Retina (tissue), 1 donor: ENCODE results near the gene EZH2.

ENCODE experiments used
- DNase-seq: peaks from one replicate; pipeline ENCODE4 v3.0.0-alpha.2; 2016

EZH2 gene

DNA sequence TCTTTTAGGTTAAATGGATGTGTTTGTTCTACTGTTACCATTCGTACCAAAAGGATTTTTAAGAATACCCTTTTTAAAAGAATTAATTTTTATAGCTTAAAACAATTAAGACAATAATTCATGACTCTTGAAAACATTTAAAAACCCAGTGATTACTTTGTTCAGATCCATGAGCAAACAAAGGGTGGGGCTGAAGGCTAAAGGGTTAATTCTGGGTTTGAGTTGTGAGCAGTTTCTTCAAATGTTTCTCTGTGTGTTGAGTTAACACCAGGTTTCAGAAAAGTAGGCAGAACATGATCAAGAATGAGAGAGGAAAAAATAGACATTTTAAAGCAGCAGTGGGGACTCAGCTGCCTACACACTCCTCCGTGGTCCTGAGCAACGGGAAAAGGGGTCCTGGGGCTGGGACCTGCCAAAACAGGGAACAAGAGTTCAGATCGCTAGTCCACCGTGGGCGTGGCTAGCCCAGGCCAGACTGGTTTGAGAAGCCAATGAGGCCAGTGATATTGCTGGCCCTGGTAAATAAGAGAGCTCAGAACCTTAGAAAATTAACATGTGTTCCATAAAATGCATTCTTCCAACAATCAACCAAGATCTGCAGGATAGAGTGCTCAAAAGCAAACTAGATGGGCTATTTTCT, 14.9 kb upstream of the EZH2 start:
- DNase-seq = no peak

DNA sequence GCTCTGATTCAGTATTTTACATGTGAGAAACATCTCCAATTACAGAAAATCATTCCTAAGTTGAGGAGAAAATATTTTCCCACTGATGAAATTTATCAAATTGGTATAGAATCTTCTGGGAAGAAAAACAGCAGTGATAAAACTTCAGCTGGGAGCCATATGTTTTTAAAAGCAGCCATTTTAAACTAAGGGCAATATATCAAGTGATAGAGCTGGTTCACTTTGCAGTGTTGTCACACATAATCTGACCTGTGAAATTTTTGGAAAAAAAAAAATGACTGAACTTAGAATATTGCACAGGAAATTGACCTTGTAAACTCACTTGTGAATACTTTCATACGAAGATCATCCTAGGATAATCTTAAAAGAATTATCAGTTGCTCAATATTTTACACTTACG, 10.5 kb upstream of the EZH2 start:
- no peak for DNase-seq

DNA sequence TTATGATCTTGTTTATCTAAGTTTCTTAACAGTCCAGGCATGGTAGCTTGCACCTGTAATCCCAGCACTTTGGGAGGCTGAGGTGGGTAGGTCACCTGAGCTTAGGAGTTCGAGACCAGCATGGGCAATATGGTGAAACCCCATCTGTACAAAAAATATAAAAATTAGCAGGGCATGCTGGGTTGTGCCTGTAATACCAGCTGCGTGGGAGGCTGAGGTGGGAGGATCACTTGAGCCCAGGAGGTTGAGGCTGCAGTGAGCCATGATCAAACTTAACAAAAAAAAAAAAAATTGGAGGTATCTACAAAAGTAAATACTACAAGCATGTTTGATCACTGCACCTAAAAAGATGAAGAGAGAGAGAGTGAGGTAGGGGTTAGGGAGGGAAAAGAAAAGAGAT, 9.0 kb upstream of the EZH2 start:
- no peak for DNase-seq

DNA sequence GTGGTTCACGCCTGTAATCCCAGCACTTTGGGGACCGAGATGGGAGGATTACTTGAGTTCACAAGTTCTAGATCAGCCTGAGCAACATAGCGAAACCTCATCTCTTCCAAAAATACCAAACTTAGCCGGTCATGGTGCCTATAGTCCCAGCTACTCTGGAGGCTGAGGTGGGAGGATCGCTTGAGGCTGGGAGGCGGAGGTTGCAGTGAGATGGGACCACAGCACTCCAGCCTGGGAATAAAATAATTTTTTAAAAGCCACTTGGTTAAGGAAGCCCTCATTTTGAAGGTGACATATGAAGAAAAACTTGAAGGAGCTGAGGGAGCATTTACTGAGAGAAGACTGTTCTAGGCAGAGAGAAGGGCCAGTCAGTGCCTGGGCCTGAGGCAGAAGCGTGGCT, 4.2 kb upstream of the EZH2 start:
- DNase-seq = no peak

DNA sequence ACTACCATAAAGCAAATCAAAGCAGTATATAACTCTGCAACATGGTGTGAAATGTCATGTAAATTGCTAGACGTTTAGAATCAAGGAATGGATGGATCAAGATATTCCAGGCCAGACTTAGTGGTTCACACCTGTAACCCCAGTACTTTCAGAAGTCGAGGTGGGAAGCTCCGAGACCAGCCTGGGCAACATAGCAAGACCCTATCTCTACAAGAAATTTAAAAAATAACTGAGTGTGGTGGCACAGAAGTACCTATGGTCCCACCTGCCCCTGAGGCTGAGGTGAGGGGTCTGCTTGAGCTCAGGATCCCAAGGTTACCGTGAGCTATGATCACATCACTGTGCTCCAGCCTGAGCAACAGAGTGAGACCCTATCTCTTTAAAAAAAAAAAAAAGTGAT, 2.8 kb upstream of the EZH2 start:
- DNase-seq = no peak

DNA sequence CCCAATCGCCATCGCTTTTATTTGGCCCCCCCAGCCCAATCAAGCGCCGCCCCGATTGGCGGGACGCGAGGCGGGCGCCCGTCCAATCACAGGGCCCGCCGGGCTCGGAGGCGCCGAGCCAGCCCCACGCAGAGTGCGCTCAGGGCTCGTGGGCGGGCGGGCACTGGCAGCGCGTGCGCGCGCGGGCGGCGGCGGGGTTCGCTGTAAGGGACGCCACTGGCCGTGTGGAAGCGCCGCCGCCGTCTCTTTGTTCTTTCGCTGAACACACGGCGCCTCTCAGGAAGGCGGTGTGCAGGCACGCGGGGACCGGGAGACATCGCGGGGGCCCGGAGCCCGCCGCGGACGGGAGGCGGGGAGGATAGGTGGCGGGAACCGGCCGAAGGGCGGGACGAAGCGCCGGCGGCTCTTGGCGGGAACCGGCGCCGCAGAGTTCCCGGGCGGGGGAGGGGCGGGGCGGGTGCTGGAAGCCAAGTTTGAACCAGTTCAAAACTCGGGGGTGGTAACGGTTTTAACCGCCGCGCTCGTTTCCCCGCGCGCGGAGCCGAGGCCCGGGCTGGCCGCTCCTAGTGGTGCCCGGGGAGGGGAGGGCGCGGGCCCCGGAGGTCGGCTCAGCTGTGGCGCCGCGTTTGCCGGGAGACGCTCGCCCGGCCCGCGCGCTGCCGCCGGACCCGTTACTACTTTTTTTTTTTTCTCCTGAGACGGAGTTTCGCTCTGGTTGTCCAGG, 370 bp upstream of the EZH2 start:
- peak; percentile 98 for DNase-seq

DNA sequence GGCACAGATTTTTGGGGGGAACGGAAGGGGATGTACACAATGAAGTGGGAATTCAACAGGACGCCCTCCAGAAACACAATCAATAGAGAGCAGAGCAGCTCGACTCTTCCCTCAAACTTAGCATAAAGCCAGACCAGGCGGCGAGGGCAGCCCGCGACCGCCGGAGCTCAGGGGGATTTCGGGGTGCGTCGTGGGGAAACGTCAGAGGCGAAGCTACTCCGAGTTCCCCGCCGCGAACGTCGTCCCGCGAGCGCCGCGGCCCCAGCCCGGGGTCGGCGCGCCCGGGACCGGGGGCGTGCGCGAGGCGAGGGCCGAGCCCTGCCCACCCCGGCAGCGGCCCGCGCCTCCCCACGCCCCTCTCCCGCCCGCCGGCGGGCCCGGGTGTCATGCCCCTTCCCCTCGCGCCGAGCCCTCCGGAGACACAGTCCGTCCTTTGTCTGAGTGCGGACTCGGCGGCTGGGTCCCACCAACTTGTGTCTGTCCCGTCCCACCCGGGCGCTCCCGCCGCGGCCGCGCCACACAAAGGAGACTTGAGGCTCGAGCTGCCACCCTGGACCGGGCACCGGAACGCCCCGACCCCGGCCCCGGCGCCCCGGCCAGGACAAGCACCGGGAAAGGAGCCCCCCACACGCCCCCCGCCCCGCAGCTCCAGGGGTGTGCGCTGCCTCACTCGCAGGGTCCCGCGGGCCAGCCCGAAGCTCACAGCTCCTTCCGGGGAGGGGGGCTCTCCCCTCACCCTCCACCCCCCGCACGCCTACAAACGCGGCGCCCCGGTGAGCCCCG, 634 bp downstream of the EZH2 start:
- DNase-seq = peak; percentile 79

DNA sequence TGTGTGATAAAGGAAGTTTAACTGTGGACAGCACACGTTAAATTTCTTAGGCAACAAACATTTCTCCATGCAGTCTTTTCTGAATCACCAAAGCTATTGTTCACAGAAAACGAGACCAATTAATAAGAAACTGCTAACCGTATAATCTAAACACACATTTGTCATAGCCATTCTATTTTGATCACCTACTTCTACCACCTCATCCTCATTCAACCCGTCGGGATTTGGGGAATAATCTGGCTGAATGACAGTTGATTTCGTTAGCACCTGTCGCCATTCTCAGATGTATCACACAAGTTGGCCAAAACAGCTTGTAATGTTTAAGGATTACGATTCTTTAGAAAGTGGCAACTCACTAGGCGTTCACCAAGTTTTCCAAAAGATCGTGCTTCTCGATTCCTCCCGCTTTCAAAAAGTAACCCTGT, 1.2 kb downstream of the EZH2 start:
- no peak for DNase-seq

DNA sequence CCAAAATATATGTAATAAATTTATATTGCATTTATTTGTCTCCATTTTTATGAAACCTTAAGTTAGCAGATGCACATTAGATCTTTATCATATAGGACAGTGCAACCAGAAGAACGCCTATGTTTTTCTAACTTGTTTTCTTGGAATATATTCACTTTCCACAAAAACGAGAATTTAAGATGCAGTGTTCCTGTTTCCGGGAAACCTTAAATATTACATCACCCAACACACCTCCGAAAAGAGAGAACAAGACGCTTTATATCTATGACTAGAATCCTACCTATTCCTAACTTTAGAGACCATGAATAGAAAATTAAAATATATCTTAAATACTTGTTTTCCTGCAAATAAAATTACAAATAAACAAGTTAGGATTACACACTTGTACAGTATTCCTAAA, 1.9 kb downstream of the EZH2 start:
- DNase-seq = no peak

DNA sequence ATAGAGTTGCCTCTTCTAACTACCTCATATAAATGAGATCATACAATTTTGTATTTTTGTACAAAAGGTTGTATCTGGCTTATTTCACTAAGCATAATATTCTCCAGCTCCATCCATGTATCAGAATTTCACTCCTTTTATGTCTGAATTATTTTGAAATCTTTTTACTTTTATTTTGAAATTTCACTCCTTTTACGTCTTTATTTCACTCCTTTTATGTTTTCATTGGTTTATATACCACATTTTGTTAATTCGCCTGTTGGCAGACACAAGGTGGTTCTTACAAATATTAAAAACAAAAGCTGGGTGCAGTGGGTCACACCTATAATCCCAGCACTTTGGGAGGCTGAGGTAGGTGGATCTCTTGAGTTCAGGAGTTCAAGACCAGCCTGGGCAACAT, 5.8 kb downstream of the EZH2 start:
- DNase-seq = no peak

DNA sequence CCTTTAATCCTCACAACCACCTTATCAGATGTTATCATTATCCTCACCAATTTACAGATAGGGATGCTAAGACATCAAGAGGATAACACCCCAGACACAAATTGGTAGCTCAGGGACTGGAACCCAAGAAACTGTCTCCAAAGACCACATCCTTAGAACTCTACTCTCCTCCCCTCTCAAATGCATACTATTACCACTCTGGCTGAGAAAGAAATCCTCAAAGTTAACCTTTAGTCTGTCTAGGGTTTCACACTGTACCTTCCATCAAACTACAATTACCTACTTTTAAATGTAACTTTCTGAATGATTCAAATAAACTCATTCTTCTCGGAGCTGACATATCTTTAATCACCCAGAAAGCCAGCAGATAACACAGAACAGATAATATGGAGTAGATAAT, 6.6 kb downstream of the EZH2 start:
- no peak for DNase-seq

DNA sequence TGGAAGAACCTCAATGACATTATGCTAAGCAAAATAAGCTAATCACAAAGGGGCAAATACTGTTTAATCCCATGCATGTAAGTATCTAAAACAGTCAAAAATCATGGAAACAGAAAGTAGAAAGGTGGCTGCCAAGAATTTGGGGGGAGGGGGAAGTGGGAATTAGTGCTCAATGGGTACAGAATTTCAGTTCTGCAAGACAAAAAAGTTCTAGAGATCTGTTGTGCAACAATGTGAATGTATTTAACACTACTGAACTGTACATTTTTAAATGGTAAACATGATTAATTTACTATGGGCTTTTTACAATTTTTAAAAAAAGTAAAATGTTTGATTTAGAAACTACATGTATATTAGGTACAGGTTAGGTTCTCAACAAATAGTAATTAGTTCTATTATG, 11.9 kb downstream of the EZH2 start:
- no peak for DNase-seq

DNA sequence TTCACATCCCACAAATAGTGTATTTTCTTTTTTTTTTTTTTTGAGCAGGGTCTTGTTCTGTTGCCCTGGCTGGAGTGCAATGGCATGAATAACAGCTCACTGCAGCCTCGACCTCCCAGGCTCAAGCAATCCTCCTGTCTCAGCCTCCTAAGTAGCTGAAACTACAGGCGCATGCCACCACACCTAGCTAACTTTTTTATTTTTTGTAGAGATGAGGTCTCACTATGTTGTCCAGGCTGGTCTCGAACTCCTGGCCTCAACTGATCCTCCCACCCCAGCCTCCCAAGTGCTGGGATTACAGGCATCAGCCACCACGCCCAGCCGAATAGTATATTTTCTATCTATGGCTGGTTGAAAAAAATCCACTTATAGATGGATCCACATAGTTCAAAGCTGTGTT, 12.5 kb downstream of the EZH2 start:
- no peak for DNase-seq

DNA sequence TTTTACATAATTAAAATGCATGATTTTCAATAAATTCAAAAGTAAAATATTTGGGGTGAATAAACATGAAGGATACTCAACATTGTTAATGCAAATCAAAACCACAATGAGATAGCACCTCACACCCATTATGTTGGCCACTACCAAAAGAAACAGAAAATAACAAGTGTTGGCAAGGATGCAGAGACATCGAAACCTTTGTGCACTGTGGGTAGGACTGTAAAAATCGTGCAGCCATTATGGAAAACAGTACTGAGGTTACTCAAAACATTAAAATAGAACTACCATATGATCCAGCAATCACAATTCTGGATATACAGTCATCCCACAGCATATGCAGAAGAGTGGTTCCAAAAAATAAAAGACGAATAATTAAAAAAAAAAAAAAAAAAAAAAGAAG, 13.1 kb downstream of the EZH2 start:
- no peak for DNase-seq

DNA sequence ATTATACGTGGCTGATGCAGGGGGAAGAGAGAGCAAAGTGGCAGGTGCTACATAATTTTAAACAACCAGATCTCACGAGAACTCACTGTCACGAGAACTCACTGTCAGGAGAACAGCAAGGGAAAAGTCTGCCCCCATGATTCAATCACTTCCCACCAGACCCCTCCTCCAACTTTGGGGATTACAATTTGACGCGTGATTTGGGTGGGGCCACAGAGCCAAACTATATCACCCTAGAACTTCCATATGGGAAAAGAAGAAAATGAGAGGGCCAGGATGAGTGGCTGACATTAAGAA, 15.8 kb downstream of the EZH2 start:
- no peak for DNase-seq

DNA sequence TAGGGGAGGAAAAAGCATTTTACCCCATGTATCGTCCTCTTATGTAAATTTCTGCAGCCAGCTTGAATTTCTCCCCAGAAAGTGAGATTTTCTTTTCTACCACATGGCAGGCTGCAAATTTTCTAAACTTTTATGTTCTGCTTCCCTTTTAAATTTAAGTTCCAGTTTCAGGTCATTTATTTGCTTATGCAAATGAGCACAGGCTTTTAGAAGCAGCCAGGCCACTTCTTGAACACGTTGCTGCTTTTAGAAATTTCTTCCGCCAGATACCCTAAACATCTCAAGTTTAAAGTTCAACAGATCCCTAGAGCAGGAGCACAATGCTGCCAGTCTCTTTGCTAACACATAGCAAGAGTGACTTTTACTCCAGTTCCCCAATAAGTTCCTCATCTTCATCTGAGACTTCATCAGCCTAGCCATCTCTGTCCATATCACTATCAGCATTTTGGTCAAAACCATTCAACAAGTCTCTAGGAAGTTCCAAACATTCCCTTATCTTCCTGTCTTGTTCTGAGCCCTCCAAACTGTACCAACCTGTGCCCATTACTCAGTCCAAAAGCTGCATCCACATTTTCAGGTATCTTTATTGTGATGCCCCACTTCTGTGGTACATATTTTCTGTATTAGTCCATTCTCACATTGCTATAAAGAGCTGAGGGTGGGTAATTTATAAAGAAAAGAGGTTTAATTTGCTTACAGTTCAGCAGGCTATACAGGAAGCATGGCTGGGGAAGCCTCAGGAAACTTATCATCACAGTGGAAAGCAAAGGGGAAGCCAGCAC, 16.3 kb downstream of the EZH2 start:
- DNase-seq = no peak

DNA sequence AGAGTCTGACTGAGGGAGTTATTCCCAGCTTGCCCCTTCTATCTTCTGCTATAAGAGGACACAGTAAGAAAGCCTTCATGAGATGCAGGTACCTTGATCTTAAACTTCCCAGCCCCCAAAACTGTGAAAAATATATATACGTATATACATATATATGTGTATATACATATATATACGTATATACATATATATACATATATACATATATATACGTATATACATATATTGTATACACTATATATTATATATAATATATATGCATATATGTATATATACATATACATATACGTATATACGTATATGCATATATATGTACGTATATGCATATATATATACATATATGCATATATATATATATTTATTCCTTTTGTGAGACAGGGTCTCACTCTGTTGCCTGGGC, 17.7 kb downstream of the EZH2 start:
- DNase-seq = no peak

DNA sequence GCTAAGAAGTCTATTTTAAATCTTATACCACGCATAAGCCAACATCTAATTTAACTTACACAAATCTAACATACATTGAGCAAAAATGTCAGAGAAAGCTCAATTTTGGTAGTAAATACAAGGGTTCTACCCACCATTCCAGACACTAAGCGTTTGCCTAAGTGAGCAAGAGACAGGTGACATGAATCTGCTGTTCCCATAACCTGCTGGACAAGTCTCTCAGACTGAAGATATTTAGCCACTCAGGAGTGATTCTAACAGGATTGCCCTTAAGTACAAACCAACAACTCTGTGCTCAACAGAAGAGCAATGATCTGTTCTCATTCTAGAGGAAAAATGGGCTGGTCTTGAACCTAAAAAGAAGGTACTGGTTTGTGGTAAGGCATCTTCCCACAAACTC, 18.8 kb downstream of the EZH2 start:
- no peak for DNase-seq

DNA sequence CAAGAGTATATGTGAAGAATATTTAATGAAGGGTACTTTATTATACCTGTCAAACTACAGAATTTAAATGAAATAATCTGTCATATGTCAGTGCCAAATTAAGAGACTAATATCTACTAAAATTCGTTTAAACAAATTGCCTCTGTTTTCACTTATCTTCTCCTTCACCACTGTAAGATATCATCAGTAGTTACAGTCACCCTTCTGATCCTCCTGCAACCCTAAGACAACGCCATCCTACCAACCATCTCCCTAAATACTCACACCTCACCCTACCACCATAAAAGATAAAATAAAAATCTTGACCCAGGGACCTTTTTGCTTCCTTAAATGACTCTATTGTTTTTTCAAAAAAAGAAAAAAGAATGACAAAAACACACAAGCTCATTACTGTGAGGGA, 20.8 kb downstream of the EZH2 start:
- DNase-seq = no peak

DNA sequence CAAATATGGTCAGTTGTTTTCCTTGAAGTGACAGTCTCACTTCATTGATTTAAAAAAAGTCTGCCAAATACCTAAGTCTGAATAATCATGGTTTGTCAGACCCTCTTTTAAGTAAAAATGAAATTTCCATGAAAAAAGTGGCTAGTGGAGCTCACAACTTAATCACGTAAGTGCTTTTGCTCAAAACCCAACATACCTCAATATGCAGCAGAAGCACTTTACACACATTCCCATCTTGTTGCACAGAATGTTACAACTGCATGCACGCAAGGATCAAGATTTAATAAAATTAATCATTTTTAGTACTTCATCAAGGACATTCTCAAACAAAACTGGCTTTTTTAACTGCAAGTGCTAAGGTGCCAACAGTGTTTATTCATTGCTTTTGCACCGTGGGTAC, 21.6 kb downstream of the EZH2 start:
- DNase-seq = no peak

DNA sequence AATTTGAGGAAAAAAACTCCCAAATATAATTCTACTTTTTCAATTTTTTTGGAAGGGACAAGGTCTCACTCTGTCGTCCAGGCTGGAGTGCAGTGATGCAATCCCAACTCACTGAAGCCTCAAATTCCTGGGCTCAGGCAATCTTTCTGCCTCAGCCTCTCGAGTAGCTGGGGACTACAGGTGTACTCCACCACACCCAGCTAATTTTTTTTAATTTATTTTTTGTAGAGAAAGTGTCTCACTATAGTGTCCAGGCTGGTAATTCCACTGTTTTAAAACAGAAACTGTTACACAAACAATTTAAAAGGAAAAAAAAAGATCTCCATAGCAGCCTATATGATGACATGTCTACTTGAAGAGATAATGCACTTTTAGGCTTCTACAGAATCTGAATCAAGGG, 25.6 kb downstream of the EZH2 start:
- no peak for DNase-seq

DNA sequence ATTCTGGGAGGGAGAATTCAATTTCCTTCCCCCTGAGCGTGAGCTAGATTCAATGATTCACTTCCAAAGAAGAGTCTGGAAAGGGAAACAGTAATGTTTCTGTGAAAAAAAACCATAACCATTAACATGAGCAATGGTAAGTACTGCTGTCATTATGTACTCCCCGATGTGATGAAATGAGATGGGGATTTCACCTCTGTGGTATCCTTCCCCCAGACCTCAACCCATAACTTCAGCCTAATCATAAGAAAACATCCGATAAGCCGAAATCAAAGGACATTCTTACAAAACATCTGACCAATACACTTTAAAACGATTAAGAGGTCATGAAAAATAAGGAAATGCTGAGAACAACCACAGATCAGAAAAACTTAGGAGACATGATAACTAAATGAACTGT, 27.2 kb downstream of the EZH2 start:
- no peak for DNase-seq

DNA sequence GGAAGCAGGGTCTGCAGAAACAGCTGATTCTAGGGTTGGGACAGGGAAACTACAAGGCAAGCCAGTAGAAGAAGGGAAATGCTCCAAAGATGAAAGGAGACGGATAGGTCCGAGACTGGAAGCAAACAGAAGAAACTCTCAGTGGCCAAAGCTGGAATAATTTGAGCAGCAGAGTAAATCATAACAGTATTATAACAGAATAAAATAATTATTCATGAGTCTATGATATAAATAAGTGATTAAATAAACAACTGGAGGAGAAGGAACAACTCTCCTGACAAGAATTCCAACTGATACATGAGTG, 27.6 kb downstream of the EZH2 start:
- DNase-seq = no peak

DNA sequence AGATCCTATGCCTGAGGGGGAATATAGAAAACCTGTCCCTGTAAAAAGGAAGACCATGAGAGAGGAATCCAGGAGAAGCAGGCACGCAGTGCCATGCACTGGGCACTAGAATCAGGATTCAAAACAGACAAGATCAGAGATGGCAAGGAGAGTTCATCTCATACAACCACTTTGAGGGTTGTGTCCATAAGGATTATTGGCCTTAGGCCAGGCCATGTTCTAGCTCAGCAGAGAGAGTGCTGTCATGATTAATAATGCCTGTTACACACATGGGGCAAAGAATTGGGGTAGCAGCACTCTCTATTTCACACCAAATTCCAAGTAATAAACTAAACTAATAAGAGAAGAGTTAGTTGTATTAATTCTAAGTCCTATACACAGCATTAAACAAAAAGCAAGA, 29.1 kb downstream of the EZH2 start:
- DNase-seq = no peak
